AG20443 (cell line): ENCODE data around the gene GNB3.
"Not testable (repeated sequence)": the region's sequence is repeated elsewhere in the genome, so short reads cannot be mapped to it uniquely, and the experiment has no call there.

Experiments used
- DNase-seq: peaks from one replicate; pipeline ENCODE4 v3.0.0; 2012; ENCODE audit warnings: low spot score, mixed read lengths

The GNB3 gene

GRCh38 chr12:6860942-6861341 is 20.2 kb downstream of the GNB3 start:
- DNase-seq = no peak

- no peak for DNase-seq
Observed at GRCh38 chr12:6861391-6861790, 20.7 kb downstream of the GNB3 start.

- no peak for DNase-seq
Observed at GRCh38 chr12:6863033-6863432, 22.3 kb downstream of the GNB3 start.

GRCh38 chr12:6863586-6864321 is 23.0 kb downstream of the GNB3 start:
- no peak for DNase-seq

- DNase-seq = not testable (repeated sequence)
Observed at GRCh38 chr12:6865307-6865706, 24.6 kb downstream of the GNB3 start.

GRCh38 chr12:6866163-6866919 is 25.6 kb downstream of the GNB3 start:
- no peak for DNase-seq

GRCh38 chr12:6866920-6867412 is 26.2 kb downstream of the GNB3 start:
- DNase-seq = peak; percentile 38

- peak; percentile 96 for DNase-seq
Observed at GRCh38 chr12:6867413-6868210, 26.9 kb downstream of the GNB3 start, which contains the start of gene TPI1. TPI1 (plus strand) TSS chr12:6867531; CDS start chr12:6867567, 36 bp downstream.

GRCh38 chr12:6868211-6869048 is 27.7 kb downstream of the GNB3 start:
- no peak for DNase-seq

GRCh38 chr12:6869049-6870021 is 28.6 kb downstream of the GNB3 start:
- peak; percentile 68 for DNase-seq

- not testable (repeated sequence) for DNase-seq
Observed at GRCh38 chr12:6870304-6870703, 29.6 kb downstream of the GNB3 start.

- DNase-seq = peak; percentile 51
Observed at GRCh38 chr12:6871052-6871957, 30.6 kb downstream of the GNB3 start.

- peak; percentile 89 for DNase-seq
Observed at GRCh38 chr12:6872073-6873048, 31.6 kb downstream of the GNB3 start.

- DNase-seq = peak; percentile 97
Observed at GRCh38 chr12:6873094-6874014, 32.6 kb downstream of the GNB3 start, which contains the start of gene SPSB2. SPSB2 (minus strand) TSS chr12:6873303; CDS start chr12:6872901, 402 bp downstream.

- not testable (repeated sequence) for DNase-seq
Observed at GRCh38 chr12:6874015-6874368, 33.3 kb downstream of the GNB3 start.

GRCh38 chr12:6879824-6880223 is 39.1 kb downstream of the GNB3 start:
- DNase-seq = not testable (repeated sequence)

GRCh38 chr12:6883252-6883651 is 42.5 kb downstream of the GNB3 start:
- DNase-seq = no peak
